Smooth muscle cell (in vitro differentiated cells): ENCODE measurements around the gene MYOM1. TPM values are rescaled to one million over a fixed set of nuclear protein-coding genes. Genes with fewer than 3 reads are reported as not detected.

Experiments
- DNase-seq: peaks from one replicate; lab custom pipeline; 2025; ENCODE audit not compliant: unreplicated experiment; lab: John Stamatoyannopoulos, UW
- H2AFZ ChIP-seq: fragments of 200-600 bp; sonication (generic); 2 replicates; pipeline ENCODE4 v1.6.0; 2016; ENCODE audit warnings: antibody characterized with exemption, low read depth, mild to moderate bottlenecking
- H3F3A ChIP-seq: fragments of 200-600 bp; sonication (generic); 2 replicates; pipeline ENCODE4 v1.6.0; 2017; ENCODE audit warnings: antibody characterized with exemption, low read depth
- H3K27ac ChIP-seq: fragments of 200-600 bp; sonication (generic); 2 replicates; pipeline ENCODE4 v1.5.1; 2016; ENCODE audit warnings: low read depth, mild to moderate bottlenecking
- H3K27me3 ChIP-seq: fragments of 200-600 bp; sonication (generic); 2 replicates; pipeline ENCODE4 v1.6.1; 2016; ENCODE audit warnings: low read depth, mild to moderate bottlenecking
- H3K36me3 ChIP-seq: fragments of 200-600 bp; sonication (generic); 2 replicates; pipeline ENCODE4 v1.5.1; 2016; ENCODE audit warnings: low read depth
- H3K4me1 ChIP-seq: fragments of 200-600 bp; sonication (generic); 2 replicates; pipeline ENCODE4 v1.5.1; 2016; ENCODE audit warnings: low read depth
- H3K4me2 ChIP-seq: fragments of 200-600 bp; sonication (generic); 2 replicates; pipeline ENCODE4 v1.6.0; 2016; ENCODE audit warnings: mild to moderate bottlenecking
- H3K4me3 ChIP-seq: fragments of 200-600 bp; sonication (generic); 2 replicates; pipeline ENCODE4 v1.5.1; 2016; ENCODE audit warnings: mild to moderate bottlenecking
- H3K79me2 ChIP-seq: fragments of 200-600 bp; sonication (generic); 2 replicates; pipeline ENCODE4 v1.6.0; 2016; ENCODE audit warnings: low read depth, mild to moderate bottlenecking
- H3K9ac ChIP-seq: fragments of 200-600 bp; sonication (generic); 2 replicates; pipeline ENCODE4 v1.6.0; 2016; ENCODE audit warnings: low read depth
- H3K9me3 ChIP-seq: fragments of 200-600 bp; sonication (generic); replicated peaks from 2 replicates; pipeline ENCODE4 v1.5.1; 2016; ENCODE audit warnings: low read depth
- H4K20me1 ChIP-seq: fragments of 200-600 bp; sonication (generic); 2 replicates; pipeline ENCODE4 v1.6.0; 2016; ENCODE audit warnings: low read depth
- CTCF ChIP-seq: fragments of 200-600 bp; sonication (generic); IDR thresholded peaks from 2 replicates; pipeline ENCODE4 v1.5.1; 2017; ENCODE audit warnings: borderline replicate concordance, mild to moderate bottlenecking, antibody characterized with exemption; ENCODE audit not compliant: insufficient read depth, poor library complexity, severe bottlenecking
- WGBS: methylation state at CpG from one replicate; pipeline ENCODE4 v1.1.7; 2016; ENCODE audit warnings: low lambda C conversion rate; 5-methylcytosine and 5-hydroxymethylcytosine counted together
- polyA plus RNA-seq: library from polyadenylated mRNA; unstranded; fragments of >200 nt; fragmentation: Nextera tagmentation; extraction: Ambion mirVana; gene quantifications from 2 replicates; pipeline ENCODE4 v1.2.1, GENCODE V29; 2016
- total RNA-seq: library from RNA; depleted of rRNA; stranded (reverse); fragments of >200 nt; gene quantifications from 2 replicates; pipeline ENCODE4 v1.2.3, GENCODE V29; 2014

Gene MYOM1
- total and polyA plus RNA-seq, 2 experiments from 2014 or later: 0.40 to 0.87 TPM

- H3K27ac ChIP-seq: no peak overlapping the region
- no peak overlapping the region for H3K4me3 ChIP-seq
- H3K4me1 ChIP-seq: peaks cover 5% of the 10 kb centered on the region
- peaks cover 9% of the 10 kb centered on the region for H3F3A ChIP-seq
- H3K9ac ChIP-seq: no peak overlapping the region
- no peaks in the 10 kb centered on the region for H3K9me3 ChIP-seq
- no peak for TF ChIP-seq CTCF
- 89% methylated on average over 3 of the region's 3 CpGs for WGBS
- H3K27me3 ChIP-seq: no peaks in the 10 kb centered on the region
- no peak for DNase-seq
- H4K20me1 ChIP-seq: no peaks in the 10 kb centered on the region
- H3K79me2 ChIP-seq: no peaks in the 10 kb centered on the region
- no peak overlapping the region for H3K4me2 ChIP-seq
- H2AFZ ChIP-seq: no peak overlapping the region
- H3K36me3 ChIP-seq: no peaks in the 10 kb centered on the region
These were observed 165.0 kb downstream of the MYOM1 start for GRCh38 chr18:3054780-3055179.

GRCh38 chr18:3054214-3054613 lies 165.6 kb downstream of the MYOM1 start:
- Histone ChIP-seq H3K36me3 (no peaks in the 10 kb centered on the region), H3K4me2 (no peak overlapping the region), H2AFZ (no peak overlapping the region), H4K20me1 (no peaks in the 10 kb centered on the region), H3K27ac (no peak overlapping the region), H3K4me1 (peaks cover 9% of the 10 kb centered on the region), H3K9ac (no peak overlapping the region), H3K4me3 (no peak overlapping the region), H3K79me2 (no peaks in the 10 kb centered on the region), H3F3A (peaks cover 9% of the 10 kb centered on the region), H3K9me3 (no peaks in the 10 kb centered on the region), H3K27me3 (no peaks in the 10 kb centered on the region)
- no peak for TF ChIP-seq CTCF
- WGBS: 96% methylated on average over 6 of the region's 6 CpGs
- no peak for DNase-seq

- Histone ChIP-seq H3K79me2 (no peaks in the 10 kb centered on the region), H3K9me3 (no peaks in the 10 kb centered on the region), H2AFZ (no peak overlapping the region), H3K27ac (no peak overlapping the region), H3K9ac (no peak overlapping the region), H4K20me1 (no peaks in the 10 kb centered on the region), H3K36me3 (no peaks in the 10 kb centered on the region), H3K4me1 (peaks cover 9% of the 10 kb centered on the region), H3K27me3 (no peaks in the 10 kb centered on the region), H3K4me2 (no peak overlapping the region), H3K4me3 (no peak overlapping the region), H3F3A (peaks cover 9% of the 10 kb centered on the region)
- no peak for TF ChIP-seq CTCF
- no peak for DNase-seq
- 96% methylated on average over 4 of the region's 4 CpGs for WGBS
These were observed 166.7 kb downstream of the MYOM1 start for GRCh38 chr18:3053081-3053480.

GRCh38 chr18:3052411-3052758 lies 167.4 kb downstream of the MYOM1 start:
- no peak for TF ChIP-seq CTCF
- no peaks in the 10 kb centered on the region for H3K9me3 ChIP-seq
- WGBS: 93% methylated on average over 2 of the region's 2 CpGs
- no peak overlapping the region for H3K27ac ChIP-seq
- peaks cover 9% of the 10 kb centered on the region for H3F3A ChIP-seq
- H2AFZ ChIP-seq: no peak overlapping the region
- H3K4me3 ChIP-seq: no peak overlapping the region
- H3K27me3 ChIP-seq: no peaks in the 10 kb centered on the region
- peaks cover 9% of the 10 kb centered on the region for H3K4me1 ChIP-seq
- no peak overlapping the region for H3K4me2 ChIP-seq
- DNase-seq: no peak
- no peaks in the 10 kb centered on the region for H3K79me2 ChIP-seq
- no peaks in the 10 kb centered on the region for H3K36me3 ChIP-seq
- H3K9ac ChIP-seq: no peak overlapping the region
- no peaks in the 10 kb centered on the region for H4K20me1 ChIP-seq
